Thoracic aorta (tissue), 2 donors: ENCODE results near the gene RTN4R. TPM values are rescaled to one million over a fixed set of nuclear protein-coding genes. Genes with fewer than 3 reads are reported as not detected.
"Not testable (repeated sequence)": the region's sequence is repeated elsewhere in the genome, so short reads cannot be mapped to it uniquely, and the experiment has no call there.

Experiments used
- ATAC-seq: fragments of 150-250 bp; one replicate; pipeline ENCODE4 v1.8.0; 2017; ENCODE audit warnings: low read depth; ENCODE audit not compliant: insufficient number of reproducible peaks, low FRiP score
- DNase-seq: peaks from one replicate; pipeline ENCODE4 v3.0.0-alpha.2; 2020; ENCODE audit warnings: low spot score
- H3K27ac ChIP-seq, 2 donors: fragments of 200-600 bp; sonication (generic); 1 replicate in 1 of 2; 2 replicates in 1 of 2; pipeline ENCODE4 v1.5.1; 2016; ENCODE audit warnings: mild to moderate bottlenecking in 2 of 2, moderate library complexity in 2 of 2
- H3K27me3 ChIP-seq: fragments of 200-600 bp; sonication (generic); replicated peaks from 2 replicates; pipeline ENCODE4 v1.6.0; 2016; ENCODE audit warnings: mild to moderate bottlenecking; ENCODE audit not compliant: insufficient read depth
- H3K36me3 ChIP-seq: fragments of 200-600 bp; sonication (generic); one replicate; pipeline ENCODE4 v1.5.1; 2016
- H3K4me1 ChIP-seq, 2 donors: fragments of 200-600 bp; sonication (generic); 1 replicate in 1 of 2; 2 replicates in 1 of 2; pipeline versions ENCODE4 v1.5.1 to v1.6.0; 2016; ENCODE audit warnings: low read depth in 2 of 2, mild to moderate bottlenecking in 1 of 2; ENCODE audit not compliant: control insufficient read depth in 1 of 2
- H3K4me3 ChIP-seq: fragments of 200-600 bp; sonication (generic); 2 replicates; pipeline ENCODE4 v1.5.1; 2016; ENCODE audit warnings: mild to moderate bottlenecking
- H3K9me3 ChIP-seq: fragments of 200-600 bp; sonication (generic); 2 replicates; pipeline ENCODE4 v1.5.1; 2016
- CTCF ChIP-seq: fragments of 200-600 bp; sonication (generic); IDR thresholded peaks from one replicate; pipeline ENCODE4 v1.5.1; 2019; ENCODE audit warnings: antibody characterized with exemption
- total RNA-seq, 2 donors: library from RNA; depleted of rRNA; stranded (reverse); fragments of >200 nt; gene quantifications; one replicate each; pipeline versions ENCODE4 v1.1.0 to v1.2.3, GENCODE V29; 2016

RTN4R gene
- total RNA-seq, 2 donors from 2014 or later, result 7.4 TPM; not detected in 1

GRCh38 chr22:20271114-20271994, 3.2 kb upstream of the RTN4R start:
- no peak for ATAC-seq

GRCh38 chr22:20270190-20271113, 2.3 kb upstream of the RTN4R start:
- DNase-seq, H3K9me3 ChIP-seq, H3K27ac ChIP-seq, H3K36me3 ChIP-seq, ATAC-seq, H3K27me3 ChIP-seq, H3K4me3 ChIP-seq: not testable (repeated sequence)
- H3K4me1 ChIP-seq, result peaks cover 0 to 11% of the 10 kb centered on the region in 2 donors

More at GRCh38 chr22:20271114-20271994, 3.2 kb upstream of the RTN4R start:
- no peak for DNase-seq
- Histone ChIP-seq H3K4me3 (no peak overlapping the region), H3K4me1 (peaks cover 0 to 11% of the 10 kb centered on the region in 2 donors), H3K27ac (no peak overlapping the region), H3K36me3 (no peaks in the 10 kb centered on the region), H3K9me3 (no peaks in the 10 kb centered on the region), H3K27me3 (no peaks in the 10 kb centered on the region)
- TF ChIP-seq CTCF, result no peak

- not testable (repeated sequence) for DNase-seq, H3K27me3 ChIP-seq, H3K36me3 ChIP-seq, H3K4me3 ChIP-seq, H3K27ac ChIP-seq, ATAC-seq, H3K9me3 ChIP-seq
- H3K4me1 ChIP-seq, result peaks cover 0 to 11% of the 10 kb centered on the region in 2 donors
Observed at GRCh38 chr22:20269673-20270072, 1.6 kb upstream of the RTN4R start.

GRCh38 chr22:20269201-20269600, 1.1 kb upstream of the RTN4R start:
- not testable (repeated sequence) for ATAC-seq, DNase-seq, H3K36me3 ChIP-seq, H3K27ac ChIP-seq, H3K9me3 ChIP-seq, H3K27me3 ChIP-seq, H3K4me3 ChIP-seq
- H3K4me1 ChIP-seq, result peaks cover 0 to 11% of the 10 kb centered on the region in 2 donors

GRCh38 chr22:20267441-20268278, 458 bp downstream of the RTN4R start:
- DNase-seq (no peak), ATAC-seq (no peak)
- Histone ChIP-seq H3K4me1 (peaks cover 0 to 11% of the 10 kb centered on the region in 2 donors), H3K9me3 (no peaks in the 10 kb centered on the region), H3K4me3 (peak overlapping the region; percentile 70), H3K27ac (no peak overlapping the region), H3K27me3 (no peaks in the 10 kb centered on the region), H3K36me3 (no peaks in the 10 kb centered on the region)
- no peak for TF ChIP-seq CTCF

GRCh38 chr22:20266667-20267440, 1.3 kb downstream of the RTN4R start:
- peak overlapping the region; percentile 70 for H3K4me3 ChIP-seq
- not testable (repeated sequence) for ATAC-seq, H3K9me3 ChIP-seq, DNase-seq, H3K36me3 ChIP-seq, H3K27ac ChIP-seq, H3K27me3 ChIP-seq
- peaks cover 0 to 11% of the 10 kb centered on the region in 2 donors for H3K4me1 ChIP-seq

GRCh38 chr22:20265772-20266666, 2.1 kb downstream of the RTN4R start:
- H3K27ac ChIP-seq, result not testable (repeated sequence)

More at GRCh38 chr22:20265772-20266666, 2.1 kb downstream of the RTN4R start:
- H3K9me3 ChIP-seq, H3K4me3 ChIP-seq, DNase-seq, H3K36me3 ChIP-seq, ATAC-seq, H3K27me3 ChIP-seq: not testable (repeated sequence)
- H3K4me1 ChIP-seq, result peaks cover 0 to 11% of the 10 kb centered on the region in 2 donors
